NT2/D1 (cell line): ENCODE measurements around the gene PIP5K1C.
A peak's percentile ranks its signal among the peaks of the same experiment; 100 is the strongest.

Source experiments
- DNase-seq: peaks from one replicate; pipeline ENCODE4 v3.0.0-alpha.2; 2011; ENCODE audit warnings: low read depth, low spot score
- H3K27me3 ChIP-seq: 2 replicates; pipeline ENCODE4 v1.6.0; 2011; ENCODE audit warnings: mild to moderate bottlenecking; ENCODE audit not compliant: insufficient read length, insufficient read depth
- H3K36me3 ChIP-seq: 2 replicates; pipeline ENCODE4 v1.6.1; 2011; ENCODE audit warnings: mild to moderate bottlenecking, low read length, mixed read lengths; ENCODE audit not compliant: insufficient read depth, insufficient read length
- H3K4me1 ChIP-seq: 2 replicates; pipeline ENCODE4 v1.5.1; 2011; ENCODE audit not compliant: insufficient read depth, insufficient read length
- H3K4me3 ChIP-seq: 2 replicates; pipeline ENCODE4 v1.5.1; 2011; ENCODE audit warnings: low read depth; ENCODE audit not compliant: insufficient read length
- H3K9ac ChIP-seq: 2 replicates; pipeline ENCODE4 v1.6.0; 2011; ENCODE audit warnings: low read depth; ENCODE audit not compliant: insufficient read length
- H3K9me3 ChIP-seq: 2 replicates; pipeline ENCODE4 v1.5.1; 2011; ENCODE audit warnings: mild to moderate bottlenecking, low read length; ENCODE audit not compliant: insufficient read depth
- SUZ12 ChIP-seq: IDR thresholded peaks from 2 replicates; pipeline ENCODE4 v1.6.1; 2011; ENCODE audit not compliant: insufficient read length, insufficient read depth; ENCODE audit errors: extremely low read depth
- YY1 ChIP-seq: IDR thresholded peaks from 2 replicates; pipeline ENCODE4 v1.6.1; 2011; ENCODE audit not compliant: insufficient read length, insufficient read depth
- ZNF274 ChIP-seq: IDR thresholded peaks from 2 replicates; pipeline ENCODE4 v1.6.1; 2011; ENCODE audit warnings: mild to moderate bottlenecking, low read depth, low read length

The PIP5K1C gene

DNA sequence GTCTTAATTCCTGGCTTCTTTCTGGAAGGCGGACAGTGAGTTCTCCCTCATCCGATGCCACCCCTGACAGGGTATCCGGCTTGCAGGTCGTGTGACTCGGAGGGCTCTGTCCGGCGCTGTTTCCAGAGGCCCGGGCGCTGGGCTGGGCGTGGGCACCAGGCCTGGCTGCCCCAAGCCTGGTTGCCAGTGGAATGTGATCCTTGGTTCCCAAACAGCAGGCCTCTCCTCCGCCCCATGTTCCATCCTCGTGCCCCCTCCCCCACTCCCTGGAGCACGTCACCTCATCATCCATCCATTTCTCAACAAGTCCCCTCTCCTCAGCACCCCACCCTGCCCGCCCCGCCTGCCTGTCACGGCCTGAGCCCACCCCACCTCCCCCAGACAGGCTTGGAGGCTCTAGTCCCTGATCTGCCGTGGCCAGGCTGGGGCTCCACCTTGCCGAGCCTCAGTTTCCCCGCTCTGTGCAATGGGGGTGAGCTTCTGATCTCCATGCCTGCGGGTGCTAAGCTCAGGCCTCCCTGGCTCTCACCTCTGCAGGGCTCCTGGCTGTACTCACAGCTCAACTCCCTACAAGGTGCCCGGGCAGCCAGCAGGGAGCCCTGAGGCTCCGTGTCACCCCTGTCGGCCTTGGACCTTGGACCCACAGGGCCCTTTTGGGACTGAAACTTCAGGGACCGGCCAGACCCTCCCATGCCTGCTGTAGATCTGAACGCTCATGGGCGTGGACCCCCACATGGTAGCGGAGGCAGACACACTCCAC is 95.9 kb downstream of the PIP5K1C start:
- DNase-seq, result no peak
- Histone ChIP-seq H3K4me3 (no peak overlapping the region), H3K27me3 (peaks cover 18% of the 10 kb centered on the region), H3K4me1 (peaks cover 15% of the 10 kb centered on the region), H3K9me3 (no peaks in the 10 kb centered on the region), H3K9ac (no peak overlapping the region), H3K36me3 (peaks cover 6% of the 10 kb centered on the region)
- no peak for TF ChIP-seq SUZ12
- no peak for TF ChIP-seq ZNF274
- no peak for TF ChIP-seq YY1

DNA sequence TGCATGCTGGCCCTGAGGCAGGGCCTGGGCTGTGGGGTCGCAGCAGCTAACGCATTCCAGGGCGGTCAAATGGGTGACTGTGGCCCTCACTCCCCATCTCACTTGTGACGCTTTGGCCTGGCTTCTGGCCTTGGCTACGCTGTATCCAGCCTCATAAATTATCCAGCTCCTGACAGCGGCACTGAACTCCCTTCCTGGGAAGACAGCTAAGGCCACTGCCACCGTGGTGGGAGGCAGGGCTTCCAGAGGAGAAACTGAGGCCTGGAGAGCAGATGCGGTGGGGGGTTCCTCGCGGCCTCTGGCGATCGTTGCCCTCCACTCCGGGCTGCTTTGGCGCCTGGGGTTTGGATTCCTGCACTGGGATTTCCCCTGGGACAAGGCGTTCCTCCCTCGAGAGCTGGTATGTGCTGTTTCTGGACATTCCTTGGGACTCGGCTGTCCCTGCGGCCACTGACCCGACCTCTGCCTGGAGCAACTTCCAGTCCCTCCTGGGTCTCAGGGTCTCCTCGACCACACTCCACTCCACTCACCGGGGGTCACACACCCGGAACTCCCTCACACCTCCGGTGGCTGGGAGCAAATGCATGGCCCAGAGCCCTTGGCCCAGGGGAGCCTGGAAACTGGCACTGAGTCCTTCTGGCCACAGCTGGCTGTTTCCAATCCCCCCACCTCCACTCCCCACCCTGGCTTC is 97.0 kb downstream of the PIP5K1C start:
- H3K9ac ChIP-seq, result peak overlapping the region; percentile 36
- no peak for TF ChIP-seq ZNF274
- TF ChIP-seq SUZ12, result no peak
- no peak for TF ChIP-seq YY1

DNA sequence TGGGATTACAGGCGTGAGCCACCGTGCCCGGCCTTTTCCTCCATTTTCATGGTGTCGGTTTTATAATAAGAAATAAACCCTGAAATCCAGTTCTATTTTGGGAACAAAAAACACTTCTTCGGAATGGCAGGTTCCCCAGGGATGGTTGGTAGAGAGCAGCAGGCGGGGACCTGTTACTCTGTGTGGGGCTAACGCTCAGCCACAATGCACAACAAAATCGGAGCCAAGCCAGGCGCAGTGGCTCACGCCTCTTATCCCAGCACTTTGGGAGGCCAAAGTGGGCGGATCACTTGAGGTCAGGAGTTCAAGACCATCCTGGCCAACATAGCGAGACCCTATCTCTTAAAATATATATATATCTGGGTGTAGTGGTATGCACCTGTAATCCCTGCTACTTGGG is 99.2 kb downstream of the PIP5K1C start:
- no peak overlapping the region for H3K4me3 ChIP-seq
- DNase-seq, result no peak

More for the DNA sequence above, 97.0 kb downstream of the PIP5K1C start:
- peaks cover 5% of the 10 kb centered on the region for H3K36me3 ChIP-seq
- peaks cover 18% of the 10 kb centered on the region for H3K27me3 ChIP-seq
- H3K4me1 ChIP-seq, result peaks cover 13% of the 10 kb centered on the region
- H3K9me3 ChIP-seq, result no peaks in the 10 kb centered on the region
- no peak for DNase-seq
- H3K4me3 ChIP-seq, result no peak overlapping the region

DNA sequence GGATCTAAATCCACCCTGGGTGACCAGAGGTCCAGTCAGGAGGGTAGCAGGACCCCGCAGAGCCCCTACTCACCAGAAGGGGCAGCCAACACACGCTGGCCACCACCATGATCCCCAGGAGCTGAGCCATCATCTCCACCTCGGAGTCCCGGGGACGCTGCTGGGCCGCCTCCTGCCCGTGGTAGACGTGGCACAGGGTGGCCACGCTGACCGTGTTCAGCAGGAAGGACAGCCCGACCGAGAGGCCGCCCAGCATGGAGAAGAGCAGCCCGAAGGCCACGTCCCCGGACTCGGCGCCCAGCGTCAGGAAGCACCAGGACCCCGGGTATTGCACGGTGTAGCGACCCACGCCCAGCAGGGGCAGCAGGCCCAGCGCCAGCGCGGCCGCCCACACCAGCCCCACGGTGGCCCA is 100.5 kb downstream of the PIP5K1C start:
- Histone ChIP-seq H3K36me3 (peaks cover 5% of the 10 kb centered on the region), H3K27me3 (peaks cover 2% of the 10 kb centered on the region), H3K9ac (no peak overlapping the region), H3K4me1 (peaks cover 9% of the 10 kb centered on the region), H3K4me3 (no peak overlapping the region), H3K9me3 (no peaks in the 10 kb centered on the region)
- TF ChIP-seq SUZ12 (no peak), YY1 (no peak), ZNF274 (no peak)
- no peak for DNase-seq

More for the DNA sequence above, 99.2 kb downstream of the PIP5K1C start:
- TF ChIP-seq YY1, result no peak
- no peak for TF ChIP-seq SUZ12
- TF ChIP-seq ZNF274, result no peak
- H3K4me1 ChIP-seq, result peaks cover 9% of the 10 kb centered on the region
- H3K36me3 ChIP-seq, result peaks cover 5% of the 10 kb centered on the region
- H3K9me3 ChIP-seq, result no peaks in the 10 kb centered on the region
- H3K27me3 ChIP-seq, result peaks cover 15% of the 10 kb centered on the region
- H3K9ac ChIP-seq, result no peak overlapping the region

DNA sequence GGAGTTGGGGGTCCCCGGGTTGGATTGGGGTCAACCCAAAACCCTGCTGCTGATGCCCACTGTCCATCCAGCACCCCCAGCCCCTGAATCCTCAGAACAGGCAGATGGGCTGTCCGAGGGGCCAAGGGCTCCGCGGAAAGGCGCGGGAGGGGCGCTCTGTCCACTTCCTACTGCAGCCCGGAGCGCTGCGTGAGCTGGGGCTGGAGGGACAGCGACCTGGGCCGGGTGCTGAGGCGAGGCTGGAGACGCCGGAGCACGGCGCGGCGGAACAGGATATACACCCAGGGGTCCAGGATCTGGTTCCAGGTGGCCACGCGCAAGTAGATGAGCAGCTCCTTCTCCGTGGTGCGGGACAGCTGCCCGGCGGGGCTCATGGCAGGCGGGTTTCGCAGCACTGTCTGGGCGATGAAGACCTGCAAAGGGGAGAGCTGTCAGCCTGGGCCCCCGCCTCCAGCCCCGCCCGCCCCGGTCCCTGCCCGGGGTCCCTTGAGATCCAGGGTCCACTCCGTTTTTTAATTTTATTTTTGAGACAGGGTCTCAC is 104.7 kb downstream of the PIP5K1C start:
- Histone ChIP-seq H3K36me3 (peaks cover 5% of the 10 kb centered on the region), H3K27me3 (peaks cover 3% of the 10 kb centered on the region), H3K9me3 (no peaks in the 10 kb centered on the region), H3K4me1 (peaks cover 2% of the 10 kb centered on the region), H3K9ac (peak overlapping the region; percentile 50), H3K4me3 (no peak overlapping the region)
- TF ChIP-seq YY1 (no peak), ZNF274 (no peak), SUZ12 (no peak)
- no peak for DNase-seq

DNA sequence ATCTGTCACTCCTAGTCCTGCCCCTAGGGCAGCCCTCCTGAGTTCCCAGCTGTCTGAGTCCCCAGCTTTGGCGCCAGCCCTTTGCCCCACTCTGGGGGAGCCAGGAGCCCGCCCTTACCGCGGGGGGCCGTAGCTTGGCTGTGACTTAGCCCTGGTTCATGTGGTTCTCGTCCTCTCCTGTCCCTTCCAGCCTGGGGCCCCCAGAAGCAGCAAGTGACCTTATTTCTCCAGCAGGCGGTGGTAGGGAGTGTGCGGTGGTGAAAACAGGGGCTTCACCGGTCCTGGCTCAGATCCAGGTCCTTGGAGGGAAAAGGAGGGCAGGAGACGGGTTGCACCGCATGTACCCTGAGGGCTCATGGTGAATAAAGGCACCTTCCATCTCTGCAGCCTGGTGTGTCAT is 107.1 kb downstream of the PIP5K1C start:
- peaks cover 3% of the 10 kb centered on the region for H3K27me3 ChIP-seq
- no peaks in the 10 kb centered on the region for H3K36me3 ChIP-seq
- H3K9me3 ChIP-seq, result no peaks in the 10 kb centered on the region; the same call in 1 of the 2 replicates
- no peak overlapping the region for H3K4me3 ChIP-seq
- TF ChIP-seq SUZ12 (no peak), ZNF274 (no peak), YY1 (no peak)
- no peak for DNase-seq
- peak overlapping the region; percentile 42 for H3K9ac ChIP-seq
- no peaks in the 10 kb centered on the region for H3K4me1 ChIP-seq

DNA sequence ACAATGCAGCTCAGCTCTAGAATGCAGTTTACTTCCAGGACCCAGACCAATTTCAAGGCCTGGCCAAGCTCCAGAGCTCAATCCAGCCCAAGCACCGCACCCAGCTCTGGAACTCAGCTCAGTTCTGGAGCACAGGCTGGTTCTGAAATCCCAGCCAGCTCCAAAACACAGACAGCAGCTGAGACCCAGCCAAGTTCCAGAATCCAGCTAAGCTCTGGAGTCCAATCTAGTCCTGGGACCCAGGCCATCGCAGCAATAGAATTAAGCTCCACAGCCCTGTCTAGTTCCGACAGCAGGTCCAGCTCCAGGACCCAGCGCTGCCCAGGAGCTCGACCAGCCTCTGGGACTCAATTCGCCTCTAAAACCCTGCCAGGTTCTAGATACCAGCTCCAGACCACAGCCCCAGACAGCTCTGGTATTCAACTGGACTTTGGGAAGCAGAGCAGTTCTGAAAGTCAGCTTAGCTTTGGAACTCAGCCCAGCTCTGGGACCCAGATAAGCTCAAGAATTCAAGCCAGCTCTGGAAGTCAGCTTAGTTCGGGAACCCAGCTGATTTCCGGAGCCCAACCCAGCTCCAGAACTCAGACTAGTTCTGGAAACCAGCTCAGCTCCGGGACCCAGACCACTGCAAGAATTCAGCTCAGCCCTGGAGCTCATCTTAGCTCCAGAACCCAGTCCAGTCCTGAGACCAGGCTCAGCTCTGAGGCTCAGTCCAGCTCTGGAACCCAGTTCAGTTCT is 108.2 kb downstream of the PIP5K1C start:
- peaks cover 3% of the 10 kb centered on the region for H3K27me3 ChIP-seq

More for the DNA sequence above, 108.2 kb downstream of the PIP5K1C start:
- no peaks in the 10 kb centered on the region for H3K4me1 ChIP-seq
- no peaks in the 10 kb centered on the region; the same call in 1 of the 2 replicates for H3K9me3 ChIP-seq
- H3K9ac ChIP-seq, result no peak overlapping the region
- no peak for TF ChIP-seq YY1
- TF ChIP-seq SUZ12, result no peak
- no peak for TF ChIP-seq ZNF274
- H3K36me3 ChIP-seq, result no peaks in the 10 kb centered on the region
- no peak overlapping the region for H3K4me3 ChIP-seq
- DNase-seq, result no peak
